OCI-LY3 (cell line): ENCODE results near the gene HECW1.

Experiments
- H2AFZ ChIP-seq: fragments of 200-600, 300-600 bp; shearing (Covaris generic); 2 replicates; pipeline ENCODE4 v1.6.0; 2014; ENCODE audit warnings: antibody characterized with exemption, low read depth, low read length
- H3K27ac ChIP-seq: fragments of 200-600, 300-600 bp; sonication (generic); 2 replicates; pipeline ENCODE4 v1.5.1; 2014; ENCODE audit warnings: mild to moderate bottlenecking, low read length, moderate library complexity, mixed read lengths
- H3K27me3 ChIP-seq: fragments of 200-600, 300-600 bp; sonication (generic); 2 replicates; pipeline ENCODE4 v1.6.1; 2014; ENCODE audit warnings: low read depth, low read length, mixed read lengths
- H3K36me3 ChIP-seq: fragments of 200-600, 300-600 bp; sonication (generic); replicated peaks from 2 replicates; pipeline ENCODE3; 2014; ENCODE audit warnings: low read depth, low read length, mixed read lengths
- H3K4me1 ChIP-seq: fragments of 300-600, 200-600 bp; sonication (generic); 2 replicates; pipeline ENCODE4 v1.6.1; 2014; ENCODE audit warnings: low read length, mixed read lengths
- H3K4me2 ChIP-seq: fragments of 200-600, 300-600 bp; sonication (generic); 2 replicates; pipeline ENCODE4 v1.6.1; 2014; ENCODE audit warnings: low read length, mixed read lengths
- H3K4me3 ChIP-seq: fragments of 300-600, 200-600 bp; sonication (generic); 2 replicates; pipeline ENCODE4 v1.5.1; 2014; ENCODE audit warnings: antibody characterized with exemption, mild to moderate bottlenecking, low read length, moderate library complexity
- H3K79me2 ChIP-seq: fragments of 300-600, 200-600 bp; shearing (Covaris generic); 2 replicates; pipeline ENCODE4 v1.6.1; 2014; ENCODE audit warnings: mild to moderate bottlenecking, low read length, mixed read lengths
- H3K9ac ChIP-seq: fragments of 300-600, 200-600 bp; shearing (Covaris generic); 2 replicates; pipeline ENCODE4 v1.6.0; 2014; ENCODE audit warnings: mild to moderate bottlenecking, low read length, moderate library complexity
- H3K9me3 ChIP-seq: fragments of 200-600, 300-600 bp; shearing (Covaris generic); 2 replicates; pipeline ENCODE4 v1.6.1; 2014; ENCODE audit warnings: low read length, mixed read lengths; ENCODE audit not compliant: insufficient read depth
- H4K20me1 ChIP-seq: fragments of 200-600, 300-600 bp; sonication (generic); 2 replicates; pipeline ENCODE4 v1.6.1; 2016; ENCODE audit warnings: low read length, mixed read lengths; ENCODE audit not compliant: insufficient read depth
- EZH2phosphoT487 ChIP-seq: fragments of 200-600 bp; shearing (Covaris generic); IDR thresholded peaks from 2 replicates; pipeline ENCODE4 v1.6.1; 2018; ENCODE audit warnings: antibody characterized with exemption, mixed run types, low read depth
- TF ChIP-seq, protein P1 (sequence below): fragments of 200-600, 300-600 bp; sonication (generic); IDR thresholded peaks from 2 replicates; pipeline ENCODE4 v1.5.1; 2014; ENCODE audit warnings: antibody characterized with exemption, low read length, low read depth

HECW1 gene

DNA sequence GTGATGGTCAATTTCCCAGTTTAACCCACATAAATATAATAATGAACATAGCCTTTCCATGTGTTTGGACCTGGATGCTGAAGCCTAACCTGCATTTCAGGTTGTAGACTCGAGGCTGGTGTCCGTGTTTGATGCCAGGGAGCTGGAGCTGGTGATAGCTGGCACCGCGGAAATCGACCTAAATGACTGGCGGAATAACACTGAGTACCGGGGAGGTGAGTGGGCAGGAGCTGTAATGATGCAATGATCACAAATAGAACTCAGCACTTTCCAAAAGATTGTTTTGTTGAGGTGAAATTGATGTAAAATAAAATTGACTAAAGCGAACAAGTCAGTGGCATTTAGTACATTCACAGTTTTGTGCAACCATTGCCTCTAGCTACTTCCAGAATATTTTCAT, 439.7 kb downstream of the HECW1 start:
- H3K27me3 ChIP-seq, result peaks cover 18% of the 10 kb centered on the region
- H3K4me1 ChIP-seq, result no peaks in the 10 kb centered on the region
- TF ChIP-seq, protein P1, sequence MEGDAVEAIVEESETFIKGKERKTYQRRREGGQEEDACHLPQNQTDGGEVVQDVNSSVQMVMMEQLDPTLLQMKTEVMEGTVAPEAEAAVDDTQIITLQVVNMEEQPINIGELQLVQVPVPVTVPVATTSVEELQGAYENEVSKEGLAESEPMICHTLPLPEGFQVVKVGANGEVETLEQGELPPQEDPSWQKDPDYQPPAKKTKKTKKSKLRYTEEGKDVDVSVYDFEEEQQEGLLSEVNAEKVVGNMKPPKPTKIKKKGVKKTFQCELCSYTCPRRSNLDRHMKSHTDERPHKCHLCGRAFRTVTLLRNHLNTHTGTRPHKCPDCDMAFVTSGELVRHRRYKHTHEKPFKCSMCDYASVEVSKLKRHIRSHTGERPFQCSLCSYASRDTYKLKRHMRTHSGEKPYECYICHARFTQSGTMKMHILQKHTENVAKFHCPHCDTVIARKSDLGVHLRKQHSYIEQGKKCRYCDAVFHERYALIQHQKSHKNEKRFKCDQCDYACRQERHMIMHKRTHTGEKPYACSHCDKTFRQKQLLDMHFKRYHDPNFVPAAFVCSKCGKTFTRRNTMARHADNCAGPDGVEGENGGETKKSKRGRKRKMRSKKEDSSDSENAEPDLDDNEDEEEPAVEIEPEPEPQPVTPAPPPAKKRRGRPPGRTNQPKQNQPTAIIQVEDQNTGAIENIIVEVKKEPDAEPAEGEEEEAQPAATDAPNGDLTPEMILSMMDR, result no peak
- no peak for TF ChIP-seq EZH2phosphoT487
- no peaks in the 10 kb centered on the region for H3K79me2 ChIP-seq
- no peaks in the 10 kb centered on the region for H3K36me3 ChIP-seq
- H3K27ac ChIP-seq, result no peak overlapping the region
- H3K4me2 ChIP-seq, result no peak overlapping the region
- H3K9ac ChIP-seq, result no peak overlapping the region
- H3K9me3 ChIP-seq, result no peaks in the 10 kb centered on the region
- no peaks in the 10 kb centered on the region for H4K20me1 ChIP-seq
- H2AFZ ChIP-seq, result no peak overlapping the region
- no peak overlapping the region for H3K4me3 ChIP-seq

DNA sequence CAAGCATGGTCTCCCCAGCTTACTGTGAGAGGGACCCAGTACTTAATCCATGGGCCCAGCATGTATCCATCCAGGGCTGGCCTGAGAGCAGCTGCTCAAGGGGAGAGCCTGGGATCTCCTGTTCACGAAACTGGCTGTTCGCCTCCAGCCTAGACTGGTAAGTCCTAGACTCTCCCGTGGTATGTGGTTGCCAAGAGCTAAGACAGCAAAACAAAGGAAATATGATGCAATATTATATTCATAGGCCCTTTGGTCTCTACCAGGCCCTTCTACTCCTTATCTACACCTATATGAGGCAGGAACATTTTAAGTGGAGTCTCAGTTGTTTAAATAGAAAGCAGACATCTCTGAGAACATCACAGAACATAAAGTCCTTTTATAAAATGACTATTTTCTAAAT, 441.6 kb downstream of the HECW1 start:
- Histone ChIP-seq H3K9me3 (no peaks in the 10 kb centered on the region), H3K27me3 (peaks cover 22% of the 10 kb centered on the region), H3K4me1 (no peaks in the 10 kb centered on the region), H3K4me3 (no peak overlapping the region), H3K9ac (no peak overlapping the region), H2AFZ (no peak overlapping the region), H3K4me2 (no peak overlapping the region), H4K20me1 (no peaks in the 10 kb centered on the region), H3K36me3 (no peaks in the 10 kb centered on the region), H3K79me2 (no peaks in the 10 kb centered on the region), H3K27ac (no peak overlapping the region)
- no peak for TF ChIP-seq EZH2phosphoT487
- TF ChIP-seq, protein P1, result no peak

DNA sequence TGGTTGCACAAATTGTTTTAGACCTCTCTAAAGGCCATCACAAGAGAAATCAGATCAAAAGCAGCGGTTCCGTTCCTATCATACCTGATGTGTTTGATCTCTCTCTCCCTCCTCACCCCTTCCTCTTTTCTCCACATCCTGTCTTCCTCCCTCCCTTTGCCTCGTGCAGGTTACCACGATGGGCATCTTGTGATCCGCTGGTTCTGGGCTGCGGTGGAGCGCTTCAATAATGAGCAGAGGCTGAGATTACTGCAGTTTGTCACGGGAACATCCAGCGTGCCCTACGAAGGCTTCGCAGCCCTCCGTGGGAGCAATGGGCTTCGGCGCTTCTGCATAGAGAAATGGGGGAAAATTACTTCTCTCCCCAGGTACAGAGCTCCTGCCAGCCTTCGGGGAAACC, 442.0 kb downstream of the HECW1 start:
- no peaks in the 10 kb centered on the region for H3K79me2 ChIP-seq
- H4K20me1 ChIP-seq, result no peaks in the 10 kb centered on the region
- TF ChIP-seq, protein P1, result no peak
- no peak for TF ChIP-seq EZH2phosphoT487
- H2AFZ ChIP-seq, result no peak overlapping the region
- no peaks in the 10 kb centered on the region for H3K36me3 ChIP-seq
- no peaks in the 10 kb centered on the region for H3K4me1 ChIP-seq
- no peak overlapping the region for H3K27ac ChIP-seq
- no peaks in the 10 kb centered on the region for H3K9me3 ChIP-seq
- H3K9ac ChIP-seq, result no peak overlapping the region
- H3K4me3 ChIP-seq, result no peak overlapping the region
- H3K4me2 ChIP-seq, result no peak overlapping the region
- H3K27me3 ChIP-seq, result peaks cover 18% of the 10 kb centered on the region

DNA sequence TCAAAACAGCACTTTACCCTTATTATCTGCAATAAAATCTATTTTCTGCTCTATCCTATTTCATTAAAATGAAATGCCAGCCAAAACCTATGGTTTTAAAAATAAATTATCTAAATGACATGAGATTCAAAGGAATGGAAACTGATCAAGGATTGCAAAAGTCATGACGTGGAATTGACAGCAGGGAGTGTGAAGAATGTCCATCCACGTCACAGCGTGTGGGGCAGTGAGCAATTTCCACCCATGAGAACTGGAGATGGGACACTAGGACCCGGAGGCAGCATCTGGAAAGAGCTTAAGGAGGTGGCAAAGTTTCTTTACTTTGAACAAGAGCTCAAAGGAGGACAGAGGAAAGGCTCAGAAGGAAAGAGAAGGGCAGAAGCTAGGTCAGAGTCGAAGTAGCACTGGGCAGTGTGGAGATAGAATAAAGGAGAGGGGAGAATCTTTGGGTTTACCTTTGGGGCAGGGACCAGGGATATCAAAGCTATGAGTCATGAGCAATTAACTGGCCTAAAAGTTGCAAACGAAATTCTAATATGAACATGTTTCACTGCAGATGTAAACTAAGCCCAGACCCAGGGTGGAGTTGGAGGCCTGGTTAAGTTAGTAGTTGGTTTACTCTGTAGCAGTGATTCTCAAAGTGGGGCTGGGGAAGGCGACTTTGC, 445.5 kb downstream of the HECW1 start:
- no peaks in the 10 kb centered on the region for H3K36me3 ChIP-seq
- H3K79me2 ChIP-seq, result no peaks in the 10 kb centered on the region
- H3K27ac ChIP-seq, result no peak overlapping the region
- H3K4me2 ChIP-seq, result no peak overlapping the region
- no peaks in the 10 kb centered on the region for H3K9me3 ChIP-seq
- TF ChIP-seq, protein P1, result no peak
- no peak for TF ChIP-seq EZH2phosphoT487
- peaks cover 30% of the 10 kb centered on the region; the same call in 1 of the 2 replicates for H3K27me3 ChIP-seq
- H4K20me1 ChIP-seq, result no peaks in the 10 kb centered on the region
- H3K4me3 ChIP-seq, result no peak overlapping the region
- no peak overlapping the region for H2AFZ ChIP-seq
- no peaks in the 10 kb centered on the region for H3K4me1 ChIP-seq
- H3K9ac ChIP-seq, result no peak overlapping the region
